ENCODE data around the gene DAB1. TPM values are rescaled to one million over a fixed set of nuclear protein-coding genes. Genes with fewer than 3 reads are reported as not detected.

The DAB1 gene
- total and polyA plus RNA-seq, 2 of the 8 experiments (the other 6 are each of a cell fraction or from before 2014, with no cell fraction given), result 4.4 to 11.8 TPM

DNA sequence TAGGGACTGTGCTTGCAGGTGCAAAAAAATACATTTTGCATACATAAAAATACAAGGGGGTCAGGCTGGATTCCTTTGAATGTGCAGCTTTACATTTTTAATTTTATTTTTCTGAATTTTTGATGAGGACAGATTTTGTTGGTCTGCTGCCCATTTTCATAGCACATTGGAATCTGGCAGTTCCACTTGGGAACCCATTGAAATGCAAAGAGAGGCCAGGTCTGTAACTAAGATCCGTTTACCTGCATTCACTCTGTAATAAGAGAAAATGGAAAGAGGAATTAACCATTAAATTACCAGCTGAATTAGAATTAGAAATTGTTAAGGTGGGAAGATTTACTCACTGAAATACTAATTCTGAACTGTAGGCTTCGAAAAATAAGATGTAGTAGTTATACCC lies 221.6 kb downstream of the DAB1 start (continued):
- TF ChIP-seq TCF12 (IDR thresholded peaks at IDR 0.05; ENCODE audit: low read depth, low read length), result 0 out of 2 replicates have a peak, but pooled peaks have one; percentile 76

Measured in H1 (cell line).